ENCODE results near the gene UBN1.
A peak's percentile ranks its signal among the peaks of the same experiment; 100 is the strongest.

The UBN1 gene

DNA sequence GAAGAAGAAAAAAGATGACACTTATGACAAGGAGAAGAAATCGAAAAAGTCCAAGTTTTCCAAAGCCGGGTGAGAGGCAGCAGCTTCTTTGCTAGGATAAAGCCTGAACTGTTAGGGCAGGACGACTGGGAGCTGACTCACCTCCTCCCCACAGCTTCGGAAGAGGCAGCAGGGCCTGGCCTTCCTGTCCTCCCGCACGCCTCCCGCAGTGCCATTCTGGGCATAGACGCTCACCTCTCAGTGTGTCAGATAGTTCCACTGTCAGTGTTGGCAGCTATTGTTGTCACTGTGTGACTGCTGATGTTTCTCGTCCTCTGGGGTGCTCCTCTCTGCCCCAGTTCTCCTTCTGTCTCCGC, 12.6 kb downstream of the UBN1 start:
- DNase-seq (ENCODE audit: low read depth) = no peak

DNA sequence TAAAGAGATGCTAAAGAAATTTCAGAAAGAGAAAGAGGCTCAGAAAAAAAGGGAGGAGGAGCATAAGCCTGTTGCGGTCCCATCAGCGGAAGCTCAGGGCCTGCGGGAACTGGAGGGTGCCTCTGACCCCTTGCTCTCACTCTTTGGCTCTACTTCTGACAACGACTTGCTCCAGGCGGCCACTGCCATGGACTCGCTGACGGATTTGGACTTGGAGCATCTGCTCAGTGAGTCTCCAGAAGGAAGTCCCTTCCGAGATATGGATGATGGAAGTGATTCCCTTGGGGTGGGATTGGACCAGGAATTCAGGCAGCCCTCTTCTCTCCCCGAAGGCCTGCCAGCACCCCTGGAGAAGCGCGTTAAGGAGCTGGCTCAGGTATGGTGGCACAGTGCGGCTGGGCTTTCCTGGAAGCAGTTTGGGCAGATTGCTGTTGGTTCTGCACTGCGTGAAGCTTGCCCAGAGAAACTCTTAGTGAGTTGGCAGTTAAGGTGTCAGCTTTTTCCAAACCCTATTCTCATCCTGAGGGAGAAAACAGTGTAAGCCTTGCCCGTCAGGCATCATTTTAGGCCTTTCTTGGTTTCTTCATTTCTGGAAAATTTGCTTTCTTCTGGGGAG, 13.6 kb downstream of the UBN1 start:
- no peak for DNase-seq (ENCODE audit: low read depth)

DNA sequence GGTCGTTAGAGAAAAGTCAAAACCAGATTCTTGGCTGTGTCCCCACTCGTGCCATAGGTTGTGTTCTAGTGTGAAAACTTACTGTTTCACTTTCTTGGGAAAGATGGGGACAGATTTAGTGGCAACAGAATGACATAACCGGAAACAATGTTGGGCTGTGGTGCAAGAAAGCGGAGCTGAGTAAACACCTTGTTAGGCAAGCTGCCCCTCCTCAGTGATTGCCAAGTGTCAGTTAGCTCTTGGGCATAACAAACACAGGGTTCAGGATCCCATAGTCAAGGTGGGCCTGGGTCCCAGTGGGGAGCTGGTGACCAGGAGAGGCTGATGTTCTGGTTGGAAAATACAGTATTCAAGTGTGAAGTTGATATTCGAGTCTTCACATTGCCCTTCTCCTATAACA, 15.4 kb downstream of the UBN1 start:
- DNase-seq (ENCODE audit: low read depth) = no peak

DNA sequence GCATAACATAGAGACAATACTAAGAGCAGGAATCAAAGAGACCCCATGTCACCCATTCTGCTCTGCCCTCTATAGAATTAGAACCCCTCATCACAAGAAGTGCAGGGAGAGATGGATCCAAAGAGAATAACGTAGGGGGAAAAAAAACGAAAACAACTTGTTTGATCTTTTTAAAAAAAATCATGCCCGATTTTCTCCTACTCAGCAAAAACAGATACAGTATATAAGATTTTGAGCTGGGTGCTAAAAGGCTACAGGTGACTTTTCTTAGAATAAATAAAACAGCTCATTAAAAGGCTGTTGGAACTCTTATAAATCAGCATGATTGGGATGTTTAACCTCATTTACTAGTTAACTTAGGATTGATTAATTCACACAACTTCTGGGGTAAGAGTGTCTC, 17.4 kb downstream of the UBN1 start:
- DNase-seq (ENCODE audit: low read depth) = no peak

DNA sequence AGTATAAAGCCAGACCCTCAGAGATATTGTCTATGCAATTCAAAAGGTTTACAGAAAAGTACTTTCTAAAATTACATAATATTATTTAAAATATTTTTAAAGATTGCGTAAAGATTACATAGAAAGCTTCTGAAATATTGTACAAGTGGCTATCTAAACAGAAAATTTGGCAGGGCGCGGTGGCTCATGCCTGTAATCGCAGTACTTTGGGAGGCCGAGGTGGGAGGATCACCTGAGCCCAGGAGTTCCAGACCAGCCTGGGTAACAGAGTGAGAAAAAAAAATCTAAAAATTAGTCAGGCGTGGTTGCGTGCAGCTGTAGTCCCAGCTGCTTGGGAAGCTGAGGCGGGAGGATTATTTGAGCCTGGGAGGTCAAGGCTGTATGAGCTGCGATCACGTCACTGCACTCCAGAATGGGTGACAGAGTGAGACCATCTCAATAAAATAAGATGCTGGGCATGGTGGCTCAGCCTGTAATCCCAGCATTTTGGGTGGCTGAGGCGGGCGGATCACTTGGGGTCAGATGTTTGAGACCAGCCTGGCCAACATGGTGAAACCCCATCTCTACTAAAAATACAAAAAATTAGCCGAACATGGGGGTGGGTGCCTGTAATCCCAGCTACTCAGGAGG, 18.1 kb downstream of the UBN1 start:
- DNase-seq (ENCODE audit: low read depth) = no peak

DNA sequence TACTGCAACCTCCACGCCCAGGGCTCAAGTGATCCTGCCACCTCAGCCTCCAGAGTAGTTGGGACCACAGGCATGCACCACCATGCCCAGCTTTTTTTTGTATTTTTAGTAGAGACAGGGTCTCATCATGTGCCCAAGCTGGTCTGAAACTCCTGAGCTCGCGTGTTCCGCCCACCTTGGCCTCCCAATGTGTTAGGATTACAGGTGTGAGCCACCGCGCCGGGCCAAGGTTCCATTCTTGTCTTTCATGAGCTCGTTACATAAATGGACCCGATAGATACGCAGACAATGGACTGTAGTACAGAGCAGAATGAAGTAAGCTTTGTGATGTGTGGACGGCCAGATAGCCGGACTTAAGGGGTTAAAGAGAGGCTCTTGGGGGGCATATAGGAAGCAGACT, 19.3 kb downstream of the UBN1 start:
- no peak for DNase-seq (ENCODE audit: low read depth)

DNA sequence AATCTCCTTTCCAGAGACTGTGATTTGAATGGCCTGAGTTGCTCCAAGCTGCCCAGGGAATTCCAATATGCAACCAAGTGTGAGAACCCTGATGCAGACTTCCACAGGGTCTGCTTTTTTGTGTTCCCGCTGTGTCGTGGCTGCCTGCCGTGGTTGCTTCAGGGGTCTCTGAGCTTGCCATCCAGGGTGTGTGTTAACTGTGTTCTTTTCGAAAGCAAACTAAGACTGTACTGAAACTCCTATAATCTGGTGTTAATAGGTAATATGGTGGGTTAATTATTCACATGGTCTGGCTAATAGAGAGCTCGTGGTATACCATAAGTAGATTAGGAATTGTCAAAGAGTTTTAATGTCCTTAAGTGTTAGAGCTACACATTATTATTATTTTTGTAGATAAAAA, 20.7 kb downstream of the UBN1 start:
- no peak for DNase-seq (ENCODE audit: low read depth)

DNA sequence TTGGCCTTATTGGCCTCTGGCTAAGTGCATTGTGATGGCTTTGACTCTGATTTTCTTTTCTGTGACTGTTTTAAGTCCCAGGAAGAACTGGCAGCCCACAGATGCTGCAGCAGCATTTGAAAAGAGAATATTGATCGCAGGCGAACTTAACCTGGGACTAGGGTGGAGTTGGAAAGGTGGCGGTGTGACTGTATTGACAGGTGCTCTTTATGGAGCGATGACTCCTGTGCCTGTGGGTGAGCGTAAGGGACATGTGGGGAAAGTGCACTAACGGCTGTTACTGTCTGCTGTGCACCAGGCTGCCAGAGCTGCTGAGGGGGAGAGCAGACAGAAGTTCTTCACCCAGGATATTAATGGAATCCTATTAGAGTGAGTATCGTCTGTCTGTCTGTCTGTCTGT, 21.3 kb downstream of the UBN1 start:
- no peak for DNase-seq (ENCODE audit: low read depth)

DNA sequence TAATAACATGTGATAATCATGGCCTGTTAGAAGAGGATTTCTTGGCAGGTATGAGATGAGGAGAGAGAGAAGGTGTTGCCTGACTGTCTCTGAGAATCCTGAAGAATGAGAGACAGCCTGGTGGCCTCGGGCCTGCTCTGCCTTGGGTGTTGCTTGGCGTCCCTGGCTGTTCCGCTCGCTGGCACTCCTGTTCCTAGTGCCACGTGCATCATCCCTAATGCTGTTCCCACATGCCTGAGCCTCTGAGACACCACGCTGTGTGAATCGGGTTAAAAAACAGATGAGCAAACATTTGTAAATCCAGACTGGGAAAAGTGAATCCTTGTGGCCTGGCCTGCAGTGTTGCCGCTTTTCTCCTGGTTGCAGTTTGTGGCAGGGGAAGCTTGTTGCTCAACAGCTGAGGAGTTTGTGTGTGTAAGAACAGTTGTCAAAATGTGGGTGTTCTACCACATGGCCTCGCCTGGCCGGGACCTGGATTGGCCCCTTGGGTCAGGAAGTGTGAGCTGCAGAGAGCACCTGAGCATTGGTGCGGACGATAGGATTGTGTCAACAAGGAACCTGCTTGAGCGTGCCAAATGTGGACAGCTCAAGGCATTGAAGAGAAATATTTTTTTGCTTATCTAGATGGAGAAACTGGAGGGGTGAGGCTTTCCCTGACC, 22.0 kb downstream of the UBN1 start:
- DNase-seq (ENCODE audit: low read depth) = no peak

DNA sequence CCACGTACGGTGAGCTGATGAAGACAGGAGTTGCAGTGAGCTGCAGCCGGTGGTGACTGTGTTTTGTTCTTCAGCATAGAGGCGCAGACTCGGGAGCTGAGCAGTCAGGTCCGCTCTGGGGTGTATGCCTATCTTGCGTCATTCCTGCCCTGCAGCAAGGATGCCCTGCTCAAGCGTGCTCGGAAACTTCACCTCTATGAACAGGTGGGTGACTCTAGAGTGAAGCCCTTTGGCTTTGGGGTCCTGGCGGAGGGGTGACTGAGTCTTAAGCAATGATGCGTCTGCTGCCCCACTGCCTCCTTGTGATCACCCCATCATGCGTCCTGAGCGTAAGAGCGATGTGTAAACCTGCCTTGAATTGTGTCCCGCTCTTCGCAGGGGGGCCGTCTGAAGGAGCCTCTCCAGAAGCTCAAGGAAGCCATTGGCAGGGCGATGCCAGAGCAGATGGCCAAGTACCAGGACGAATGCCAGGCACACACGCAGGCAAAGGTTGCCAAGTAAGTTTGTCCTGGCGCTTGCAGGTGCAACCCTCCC, 22.9 kb downstream of the UBN1 start:
- DNase-seq (ENCODE audit: low read depth) = no peak

DNA sequence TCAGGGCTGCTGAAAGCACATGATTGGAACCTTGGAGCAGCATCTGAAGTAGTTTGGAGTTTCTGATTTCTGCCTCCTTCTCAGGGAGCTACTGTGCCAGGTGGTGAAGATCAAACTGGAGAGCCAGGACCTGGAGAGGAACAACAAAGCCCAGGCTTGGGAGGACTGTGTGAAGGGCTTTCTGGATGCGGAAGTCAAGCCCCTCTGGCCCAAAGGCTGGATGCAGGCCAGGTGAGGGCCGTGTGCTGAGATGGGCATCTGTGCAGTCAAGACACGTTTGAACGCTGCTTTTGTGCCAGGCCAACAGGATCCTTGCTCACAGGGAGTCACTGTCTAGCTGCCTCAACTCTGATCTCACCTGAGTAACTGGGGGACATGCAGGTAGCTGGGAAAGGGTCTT, 23.8 kb downstream of the UBN1 start:
- DNase-seq (ENCODE audit: low read depth) = no peak

DNA sequence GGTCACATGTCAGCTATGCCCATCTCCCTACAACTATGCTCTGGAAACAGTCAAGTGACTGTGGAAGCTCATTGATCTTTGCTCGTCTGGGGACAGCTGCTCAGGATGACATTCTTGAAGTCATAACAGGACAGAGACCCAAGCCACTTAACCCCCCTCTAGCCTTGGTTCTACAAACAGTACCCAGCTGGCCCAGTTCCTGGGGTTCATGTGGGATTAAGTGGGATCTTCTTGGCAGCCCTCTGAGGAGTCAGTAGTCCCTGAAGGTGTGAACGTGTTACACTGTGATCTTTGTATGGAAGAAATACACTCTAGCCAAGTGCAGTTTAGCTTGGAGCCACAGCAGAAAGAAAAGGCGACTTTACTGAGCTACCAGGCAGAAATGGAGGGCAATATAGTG, 25.8 kb downstream of the UBN1 start:
- DNase-seq (ENCODE audit: low read depth) = no peak

DNA sequence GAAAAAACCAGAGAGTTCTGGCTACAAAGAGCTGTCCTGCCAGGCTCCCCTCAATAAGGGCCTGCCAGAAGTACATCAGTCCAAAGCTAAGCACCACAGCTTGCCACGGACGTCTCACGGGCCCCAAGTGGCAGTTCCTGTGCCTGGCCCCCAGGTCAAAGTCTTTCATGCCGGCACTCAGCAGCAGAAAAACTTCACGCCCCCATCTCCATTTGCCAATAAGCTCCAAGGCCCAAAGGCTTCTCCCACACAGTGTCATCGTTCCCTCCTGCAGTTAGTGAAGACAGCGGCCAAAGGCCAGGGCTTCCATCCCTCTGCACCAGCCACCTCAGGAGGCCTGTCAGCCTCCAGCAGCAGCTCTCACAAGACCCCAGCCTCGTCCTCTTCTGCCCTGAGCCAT, 27.4 kb downstream of the UBN1 start:
- no peak for DNase-seq (ENCODE audit: low read depth)

DNA sequence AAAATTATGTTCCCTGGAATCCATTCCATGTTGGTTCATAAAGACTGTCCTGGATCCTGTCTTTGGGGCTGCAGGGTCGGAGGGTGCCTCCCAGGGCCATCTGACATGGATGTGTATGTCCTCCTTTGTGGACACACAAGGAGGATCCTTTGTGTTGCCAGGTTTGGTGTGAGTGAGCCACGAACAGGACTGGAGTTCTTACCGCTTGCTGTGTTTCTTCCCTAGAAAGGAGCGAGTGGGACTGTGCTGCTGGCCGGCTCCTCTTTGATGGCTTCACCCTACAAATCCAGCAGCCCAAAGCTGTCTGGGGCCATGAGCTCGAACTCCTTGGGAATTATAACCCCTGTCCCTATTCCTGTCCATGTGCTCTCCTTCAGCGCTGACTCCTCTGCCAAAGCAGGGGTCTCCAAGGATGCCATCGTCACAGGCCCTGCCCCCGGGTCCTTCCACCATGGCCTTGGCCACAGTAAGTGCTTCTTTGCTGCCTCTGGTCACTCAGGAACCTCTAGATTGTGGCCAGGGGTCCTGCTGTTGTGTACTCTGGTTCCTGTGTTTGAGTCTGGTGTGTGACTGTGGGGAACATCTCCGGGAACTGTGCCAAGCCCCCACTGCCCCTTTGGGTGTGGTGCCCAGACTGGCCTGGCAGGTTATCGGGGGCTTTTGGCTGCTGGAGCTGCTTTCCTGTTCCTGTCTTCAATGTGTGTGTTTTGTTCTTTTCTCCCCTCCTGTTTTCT, 29.5 kb downstream of the UBN1 start:
- DNase-seq (ENCODE audit: low read depth) = no peak

DNA sequence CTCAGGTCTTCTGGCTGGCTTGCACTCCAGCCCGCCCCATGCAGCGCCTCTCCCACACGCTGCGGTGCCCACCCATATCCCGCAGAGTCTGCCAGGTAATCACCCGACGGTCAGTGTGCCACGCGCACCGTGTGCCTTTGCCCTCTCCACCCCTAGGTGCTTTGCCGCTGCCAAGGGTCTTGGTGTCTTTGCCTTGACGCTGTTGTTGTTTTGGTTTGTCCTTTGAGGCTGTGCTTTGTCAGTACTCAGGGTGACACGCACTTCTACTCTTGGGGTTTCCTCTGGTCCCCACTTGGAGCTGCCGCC, 30.1 kb downstream of the UBN1 start:
- DNase-seq (ENCODE audit: low read depth) = no peak

DNA sequence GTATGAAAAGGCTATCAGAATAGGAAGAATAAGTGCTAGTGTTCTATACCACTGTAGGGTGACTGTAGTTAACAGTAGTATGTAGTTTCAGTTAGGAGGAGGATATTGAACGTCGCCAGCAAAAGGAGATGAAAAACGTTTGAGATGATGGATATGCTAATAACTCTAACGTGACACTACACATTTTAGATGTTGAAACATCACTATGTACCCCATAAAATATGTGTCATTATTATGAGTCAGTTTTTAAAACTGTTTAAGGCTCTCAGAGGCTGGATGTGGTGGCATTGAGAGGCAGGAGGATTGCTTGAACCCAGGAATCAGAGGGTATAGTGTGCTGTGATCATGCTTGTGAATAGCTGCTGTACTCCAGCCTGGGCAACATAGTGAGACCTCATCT, 31.8 kb downstream of the UBN1 start:
- no peak for DNase-seq (ENCODE audit: low read depth)

DNA sequence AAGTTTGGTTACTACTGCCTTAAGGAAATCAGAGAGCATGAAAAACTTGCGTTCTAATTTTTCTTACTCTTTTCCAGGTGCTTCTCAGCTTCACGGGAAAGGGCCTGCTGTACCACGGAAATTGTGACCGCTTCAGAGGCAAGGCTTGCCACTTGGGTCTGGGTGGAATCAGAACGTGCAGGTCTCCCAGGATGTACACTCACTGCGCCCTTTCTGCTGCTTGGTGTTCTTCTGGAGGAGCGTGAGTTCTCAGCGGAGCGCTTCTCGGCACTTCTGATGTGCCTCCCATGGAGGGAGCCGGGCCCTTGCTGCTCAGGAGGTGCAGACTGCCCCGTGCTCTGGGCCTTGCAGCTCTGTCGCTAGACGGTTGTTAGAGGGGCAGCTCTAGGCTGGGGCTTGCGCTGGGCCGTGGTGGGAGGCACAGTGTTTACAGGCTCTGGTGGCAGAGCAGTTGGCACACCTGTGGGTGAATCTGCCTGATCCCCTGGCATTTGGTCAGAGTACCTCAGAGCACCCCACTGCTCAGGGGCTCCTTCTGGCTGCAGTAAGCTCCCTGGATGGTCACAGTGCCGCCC, 32.8 kb downstream of the UBN1 start:
- DNase-seq (ENCODE audit: low read depth) = no peak

DNA sequence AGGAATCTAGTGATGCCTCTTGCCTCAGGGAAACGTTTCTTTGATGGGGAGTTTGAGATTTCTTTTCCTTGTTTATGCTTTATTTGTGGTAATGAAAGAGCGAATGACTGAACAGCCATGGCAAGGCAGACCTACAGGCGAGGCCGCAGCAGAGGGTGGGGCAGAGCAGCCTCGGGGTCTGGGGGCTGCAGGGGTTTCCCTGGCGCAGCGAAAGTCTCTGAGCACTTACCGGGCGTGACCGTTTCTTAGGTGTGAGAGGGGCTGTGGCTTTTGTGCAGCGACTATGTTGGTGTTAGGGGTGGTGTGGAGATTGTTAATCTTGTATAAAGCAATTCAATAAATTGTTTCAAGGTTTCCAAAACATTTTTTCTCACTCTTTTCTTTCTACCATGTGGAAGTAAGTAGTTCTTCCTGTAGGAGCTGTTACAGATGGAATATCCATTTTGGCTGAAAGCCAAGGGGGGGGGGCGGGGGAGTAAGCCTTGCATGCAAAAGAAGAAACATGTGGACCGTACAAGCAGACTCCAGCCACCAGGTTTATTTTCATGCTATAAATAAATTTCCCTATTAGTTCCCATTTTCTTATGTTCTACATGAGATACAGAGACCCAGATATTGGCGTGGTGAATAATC, 34.8 kb downstream of the UBN1 start:
- DNase-seq (ENCODE audit: low read depth) = no peak

DNA sequence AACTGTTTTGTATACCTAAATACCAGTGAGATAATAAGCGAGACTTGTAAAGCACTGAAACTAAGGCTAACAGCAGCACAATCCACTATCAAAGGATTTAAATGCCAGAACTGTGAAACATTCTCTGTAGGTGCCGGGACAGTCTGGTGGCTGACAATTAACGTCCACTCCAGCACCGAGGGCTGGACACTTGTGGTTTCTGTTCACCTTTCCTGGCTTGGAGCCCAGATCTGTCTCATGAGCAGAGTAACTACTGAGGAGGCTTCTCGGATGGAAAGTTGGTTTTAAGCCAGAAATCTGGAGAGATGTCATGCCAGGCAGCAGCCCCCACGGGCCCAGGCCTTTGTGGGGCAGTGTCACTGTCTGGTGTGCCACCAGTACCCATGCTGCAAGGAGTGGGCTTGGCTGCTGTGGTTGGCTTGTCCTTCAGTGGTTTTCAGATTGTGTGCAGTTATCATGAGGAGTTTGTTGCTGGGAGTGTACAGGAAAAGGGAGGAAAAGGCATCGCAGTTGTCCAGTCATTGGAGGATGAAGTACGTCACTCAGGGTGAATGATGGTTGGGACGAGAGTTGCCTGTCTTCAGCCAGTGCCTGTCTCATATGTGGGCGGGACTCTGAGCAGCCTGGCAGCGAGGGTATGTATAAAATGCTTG, 35.5 kb downstream of the UBN1 start:
- DNase-seq (ENCODE audit: low read depth) = peak; percentile 29

DNA sequence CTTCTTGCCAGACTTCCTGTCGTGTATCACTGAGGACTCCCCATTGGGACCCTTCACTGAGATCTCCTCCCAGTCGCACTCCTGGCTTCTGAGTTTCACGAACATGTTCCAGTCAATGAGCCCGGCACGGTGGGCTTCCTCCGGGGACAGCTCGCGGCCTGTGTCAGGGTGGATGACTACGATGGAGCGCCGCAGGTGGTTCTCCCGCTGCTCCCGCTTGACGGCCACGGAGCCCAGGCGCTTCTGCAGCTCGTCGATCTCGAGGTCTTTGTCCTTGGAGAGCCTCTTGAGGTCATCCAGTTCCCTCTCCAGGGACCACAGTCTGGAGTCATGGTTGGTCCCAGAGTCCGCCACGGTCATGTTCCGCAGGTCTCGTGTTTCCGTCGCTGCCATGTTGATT, 36.2 kb downstream of the UBN1 start:
- no peak for DNase-seq (ENCODE audit: low read depth)

DNA sequence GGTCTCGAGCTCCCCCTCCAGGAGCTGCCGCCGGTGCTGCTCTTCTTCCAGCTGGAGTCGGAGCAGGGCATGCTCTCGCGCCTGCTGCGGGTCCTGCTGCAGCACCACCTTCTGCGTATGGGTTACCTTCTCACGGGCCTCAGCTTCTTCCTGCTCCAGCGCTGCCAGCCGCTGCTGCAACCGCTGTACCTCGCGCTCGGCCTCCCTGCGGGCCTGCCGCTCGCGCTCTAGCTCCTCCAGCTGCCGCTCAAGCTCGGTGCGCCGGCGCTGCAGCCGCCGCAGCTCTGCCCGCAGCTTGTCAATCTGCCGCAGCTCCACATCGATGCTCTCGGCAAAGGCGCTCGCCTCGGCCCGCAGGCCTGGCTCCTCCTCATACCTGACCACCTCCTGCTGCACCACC, 36.9 kb downstream of the UBN1 start:
- DNase-seq (ENCODE audit: low read depth) = no peak
